Muscle of arm (tissue), 12 donors: ENCODE data around the gene MAN1C1. TPM values are rescaled to one million over a fixed set of nuclear protein-coding genes. Genes with fewer than 3 reads are reported as not detected.
A peak's percentile ranks its signal among the peaks of the same experiment; 100 is the strongest.
"Not testable (repeated sequence)": the region's sequence is repeated elsewhere in the genome, so short reads cannot be mapped to it uniquely, and the experiment has no call there.

Source experiments
- DNase-seq: peaks from one replicate; pipeline ENCODE4 v3.0.0-alpha.2; 2013
- polyA plus RNA-seq, 12 donors: library from polyadenylated mRNA; unstranded; fragments of 120-200 nt; gene quantifications; one replicate each; pipeline ENCODE4 v1.2.1, GENCODE V29; 2013; ENCODE audit not compliant: insufficient read length in 12 of 12

MAN1C1 gene
- polyA plus RNA-seq, 12 donors: 9.3 to 16.2 (median 11.6) TPM; not detected in 1

GRCh38 chr1:25692560-25692959, 76.0 kb downstream of the MAN1C1 start:
- DNase-seq: no peak

GRCh38 chr1:25694167-25695007, 77.8 kb downstream of the MAN1C1 start:
- DNase-seq: peak; percentile 74

- DNase-seq: peak; percentile 60
Observed at GRCh38 chr1:25695090-25695770, 78.6 kb downstream of the MAN1C1 start.

- DNase-seq: no peak
Observed at GRCh38 chr1:25695771-25696311, 79.2 kb downstream of the MAN1C1 start.

GRCh38 chr1:25696643-25697042, 80.1 kb downstream of the MAN1C1 start:
- DNase-seq: not testable (repeated sequence)

- DNase-seq: no peak
Observed at GRCh38 chr1:25697435-25698217, 81.0 kb downstream of the MAN1C1 start.

GRCh38 chr1:25698252-25698651, 81.7 kb downstream of the MAN1C1 start:
- no peak for DNase-seq

GRCh38 chr1:25699059-25699458, 82.5 kb downstream of the MAN1C1 start:
- DNase-seq: not testable (repeated sequence)

- DNase-seq: no peak
Observed at GRCh38 chr1:25699500-25700143, 83.0 kb downstream of the MAN1C1 start.

GRCh38 chr1:25700144-25700523, 83.5 kb downstream of the MAN1C1 start:
- peak; percentile 81 for DNase-seq

GRCh38 chr1:25700626-25701025, 84.0 kb downstream of the MAN1C1 start:
- DNase-seq: no peak

GRCh38 chr1:25701030-25701785, 84.6 kb downstream of the MAN1C1 start:
- DNase-seq: no peak

- no peak for DNase-seq
Observed at GRCh38 chr1:25702101-25702775, 85.6 kb downstream of the MAN1C1 start.

GRCh38 chr1:25703041-25703440, 86.5 kb downstream of the MAN1C1 start:
- DNase-seq: no peak

- no peak for DNase-seq
Observed at GRCh38 chr1:25703671-25704266, 87.2 kb downstream of the MAN1C1 start.

- peak; percentile 43 for DNase-seq
Observed at GRCh38 chr1:25704267-25704691, 87.7 kb downstream of the MAN1C1 start.

- no peak for DNase-seq
Observed at GRCh38 chr1:25705699-25706098, 89.1 kb downstream of the MAN1C1 start.

GRCh38 chr1:25706146-25707089, 89.8 kb downstream of the MAN1C1 start:
- DNase-seq: no peak
